ENCODE measurements around the gene SCIN.

Gene SCIN

GRCh38 chr7:12623223-12623622 is 52.7 kb downstream of the SCIN start:
- TF ChIP-seq SPI1 (IDR thresholded peaks at IDR 0.05; ENCODE audit: low read depth, low read length) (no peak), POLR2A (IDR thresholded peaks at IDR 0.05; ENCODE audit: low read depth, low read length) (no peak), POU2F2 (IDR thresholded peaks at IDR 0.05; ENCODE audit: low read depth, low read length) (no peak)
- FAIRE-seq (no peak), DNase-seq (ENCODE audit: insufficient read length, low spot score) (no peak)

- FAIRE-seq (no peak), DNase-seq (ENCODE audit: insufficient read length, low spot score) (no peak)
- TF ChIP-seq TAF1 (IDR thresholded peaks at IDR 0.05; ENCODE audit: low read depth, low read length) (no peak), PAX5 (IDR thresholded peaks at IDR 0.05; ENCODE audit: insufficient read depth, low read length, severe bottlenecking) (no peak), SPI1 (IDR thresholded peaks at IDR 0.05; ENCODE audit: low read depth, low read length) (no peak), POLR2AphosphoS5 (IDR thresholded peaks at IDR 0.05; ENCODE audit: low read depth, low read length) (no peak), POU2F2 (IDR thresholded peaks at IDR 0.05; ENCODE audit: low read depth, low read length) (no peak), POLR2A (IDR thresholded peaks at IDR 0.05; ENCODE audit: low read depth, low read length) (no peak)
These were observed 53.5 kb downstream of the SCIN start for GRCh38 chr7:12623885-12624498.

DNA sequence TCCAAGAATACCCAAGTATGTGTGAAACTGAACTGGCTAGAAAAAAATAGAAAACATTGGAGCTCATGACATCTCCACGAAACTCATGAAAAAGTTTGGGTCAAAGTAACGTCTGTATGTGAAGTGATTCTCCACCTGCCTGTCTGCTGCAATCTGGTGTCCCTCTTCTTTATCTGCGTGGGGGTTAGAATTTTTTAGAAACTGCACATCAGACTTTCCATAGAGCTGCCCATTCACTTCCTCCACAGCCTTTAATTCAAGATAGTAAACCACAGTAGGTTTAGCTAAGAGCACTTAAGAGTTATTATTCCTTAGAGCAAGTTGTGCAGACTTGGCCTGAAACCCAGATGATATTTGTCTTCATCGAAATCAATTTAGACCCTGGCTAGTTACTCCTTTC is 55.3 kb downstream of the SCIN start:
- TF ChIP-seq POU2F2 (IDR thresholded peaks at IDR 0.05; ENCODE audit: low read depth, low read length) (no peak), PAX5 (IDR thresholded peaks at IDR 0.05; ENCODE audit: insufficient read depth, low read length, severe bottlenecking) (no peak), TAF1 (IDR thresholded peaks at IDR 0.05; ENCODE audit: low read depth, low read length) (no peak), POLR2A (IDR thresholded peaks at IDR 0.05; ENCODE audit: low read depth, low read length) (no peak), SPI1 (IDR thresholded peaks at IDR 0.05; ENCODE audit: low read depth, low read length) (no peak), POLR2AphosphoS5 (IDR thresholded peaks at IDR 0.05; ENCODE audit: low read depth, low read length) (no peak)
- DNase-seq (ENCODE audit: insufficient read length, low spot score) = no peak
- no peak for FAIRE-seq

- FAIRE-seq = no peak
- no peak for DNase-seq (ENCODE audit: insufficient read length, low spot score)
- no peak for TF ChIP-seq POU2F2 (IDR thresholded peaks at IDR 0.05; ENCODE audit: low read depth, low read length)
- no peak for TF ChIP-seq POLR2AphosphoS5 (IDR thresholded peaks at IDR 0.05; ENCODE audit: low read depth, low read length)
- no peak for TF ChIP-seq POLR2A (IDR thresholded peaks at IDR 0.05; ENCODE audit: low read depth, low read length)
These were observed 59.4 kb downstream of the SCIN start for GRCh38 chr7:12629816-12630512.

GRCh38 chr7:12630513-12630819 is 59.9 kb downstream of the SCIN start:
- no peak for FAIRE-seq
- TF ChIP-seq POU2F2 (IDR thresholded peaks at IDR 0.05; ENCODE audit: low read depth, low read length) (no peak), PAX5 (IDR thresholded peaks at IDR 0.05; ENCODE audit: insufficient read depth, low read length, severe bottlenecking) (no peak), TAF1 (IDR thresholded peaks at IDR 0.05; ENCODE audit: low read depth, low read length) (no peak), POLR2AphosphoS5 (IDR thresholded peaks at IDR 0.05; ENCODE audit: low read depth, low read length) (no peak), POLR2A (IDR thresholded peaks at IDR 0.05; ENCODE audit: low read depth, low read length) (no peak), SPI1 (IDR thresholded peaks at IDR 0.05; ENCODE audit: low read depth, low read length) (no peak)
- no peak for DNase-seq (ENCODE audit: insufficient read length, low spot score)

DNA sequence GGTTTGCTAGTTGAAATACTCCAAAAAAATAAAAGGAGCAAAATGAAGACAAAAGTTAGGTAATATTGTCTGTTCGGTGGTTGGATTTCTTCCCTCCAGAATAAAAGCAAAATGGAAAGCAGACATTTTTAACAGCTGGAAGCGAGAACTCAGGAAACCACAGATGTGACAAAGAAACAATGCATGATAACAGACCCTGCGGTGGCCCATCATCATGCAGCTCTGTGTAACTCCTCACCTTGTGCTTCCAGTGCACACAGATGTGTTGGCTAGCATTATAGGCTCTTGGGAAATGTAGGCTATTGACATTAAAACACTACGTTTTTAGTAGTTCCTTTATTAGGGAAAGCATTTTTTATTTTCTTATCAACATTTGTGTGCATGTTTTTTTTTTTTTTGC is 63.1 kb downstream of the SCIN start:
- TF ChIP-seq POLR2AphosphoS5 (IDR thresholded peaks at IDR 0.05; ENCODE audit: low read depth, low read length) (no peak), PAX5 (IDR thresholded peaks at IDR 0.05; ENCODE audit: insufficient read depth, low read length, severe bottlenecking) (no peak), TAF1 (IDR thresholded peaks at IDR 0.05; ENCODE audit: low read depth, low read length) (no peak), SPI1 (IDR thresholded peaks at IDR 0.05; ENCODE audit: low read depth, low read length) (no peak), POLR2A (IDR thresholded peaks at IDR 0.05; ENCODE audit: low read depth, low read length) (no peak), POU2F2 (IDR thresholded peaks at IDR 0.05; ENCODE audit: low read depth, low read length) (no peak)
- no peak for DNase-seq (ENCODE audit: insufficient read length, low spot score)
- no peak for FAIRE-seq

DNA sequence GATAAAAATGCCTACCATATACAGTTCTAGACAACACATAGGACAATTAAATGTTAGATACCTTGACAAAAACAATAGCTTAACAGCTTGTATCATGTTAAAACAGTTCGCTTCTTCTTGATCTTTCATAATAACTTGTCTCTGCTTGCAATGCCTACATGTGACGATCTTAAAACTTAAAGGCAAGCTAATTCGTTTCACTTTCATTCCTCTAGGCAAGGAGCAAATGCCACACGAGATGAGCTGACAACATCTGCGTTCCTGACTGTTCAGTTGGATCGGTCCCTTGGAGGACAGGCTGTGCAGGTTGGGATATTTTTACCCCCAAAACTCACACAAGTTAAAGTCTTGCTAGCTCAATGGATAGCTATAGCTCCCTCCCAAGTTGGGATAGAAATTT is 65.3 kb downstream of the SCIN start:
- no peak for TF ChIP-seq PAX5 (IDR thresholded peaks at IDR 0.05; ENCODE audit: insufficient read depth, low read length, severe bottlenecking)
- TF ChIP-seq TAF1 (IDR thresholded peaks at IDR 0.05; ENCODE audit: low read depth, low read length) = 0 out of 2 replicates have a peak, but pooled peaks have one; percentile 30
- FAIRE-seq (peak; percentile 68), DNase-seq (ENCODE audit: insufficient read length, low spot score) (no peak)

DNA sequence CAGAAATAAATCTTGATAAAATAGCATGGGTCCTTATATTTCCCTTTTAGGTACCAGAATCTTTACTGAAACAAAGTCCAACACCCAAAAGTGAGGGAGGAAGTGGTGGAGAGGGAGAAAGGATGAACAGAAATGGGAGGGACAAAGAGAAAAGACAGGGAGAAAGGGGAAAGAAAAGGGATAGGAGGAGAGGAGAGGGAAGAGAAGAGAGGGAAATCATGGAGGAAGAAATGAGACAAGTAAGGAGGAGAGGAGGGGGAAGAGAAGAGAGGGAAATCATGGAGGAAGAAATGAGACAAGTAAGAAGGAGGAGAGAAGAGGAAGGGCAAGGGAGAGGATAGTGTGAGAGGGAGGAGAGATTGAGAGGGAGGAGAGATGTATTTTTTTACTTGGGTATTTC is 66.8 kb downstream of the SCIN start:
- no peak for FAIRE-seq
- TF ChIP-seq PAX5 (IDR thresholded peaks at IDR 0.05; ENCODE audit: insufficient read depth, low read length, severe bottlenecking) (no peak), SPI1 (IDR thresholded peaks at IDR 0.05; ENCODE audit: low read depth, low read length) (no peak), POU2F2 (IDR thresholded peaks at IDR 0.05; ENCODE audit: low read depth, low read length) (no peak), POLR2AphosphoS5 (IDR thresholded peaks at IDR 0.05; ENCODE audit: low read depth, low read length) (no peak), POLR2A (IDR thresholded peaks at IDR 0.05; ENCODE audit: low read depth, low read length) (no peak), TAF1 (IDR thresholded peaks at IDR 0.05; ENCODE audit: low read depth, low read length) (no peak)
- DNase-seq (ENCODE audit: insufficient read length, low spot score) = no peak

DNA sequence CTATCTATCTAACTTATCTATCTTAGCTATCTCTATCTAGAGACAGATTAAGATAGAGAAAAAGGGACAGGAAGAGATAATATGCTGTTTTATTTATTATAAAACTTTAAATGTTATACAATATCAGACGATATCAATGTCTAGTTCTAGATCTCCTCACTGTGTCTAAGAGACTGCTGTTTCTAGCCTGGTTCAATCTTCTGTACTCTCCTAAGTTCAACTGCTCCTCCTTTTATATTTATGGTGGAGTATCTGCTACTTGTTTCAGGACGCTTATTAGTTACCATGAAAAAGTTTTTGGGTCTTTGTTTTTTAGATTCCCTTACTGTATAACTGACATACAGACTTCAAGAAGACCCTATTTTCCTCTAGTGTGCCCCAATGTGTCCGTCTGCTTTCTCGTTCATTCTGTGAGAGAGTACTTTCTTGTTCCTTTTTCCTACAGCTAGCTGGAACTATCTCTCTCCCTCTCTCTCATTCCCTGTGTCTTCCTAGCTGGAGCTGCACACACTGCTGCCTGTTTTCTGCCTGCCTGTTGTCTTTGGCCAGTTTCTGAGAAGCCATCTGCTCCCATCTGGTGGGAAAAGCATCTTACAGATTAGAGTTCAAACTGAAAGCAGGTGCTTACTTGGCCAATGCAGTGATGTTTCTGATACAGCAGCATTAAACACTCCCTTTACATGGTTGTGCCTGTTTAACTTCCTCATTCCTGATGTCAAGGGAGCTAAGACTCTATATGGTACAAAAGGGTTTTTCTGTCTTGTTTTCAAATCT is 67.5 kb downstream of the SCIN start:
- DNase-seq (ENCODE audit: insufficient read length, low spot score) (no peak), FAIRE-seq (peak; percentile 66)
- no peak for TF ChIP-seq TAF1 (IDR thresholded peaks at IDR 0.05; ENCODE audit: low read depth, low read length)
- TF ChIP-seq POLR2A (IDR thresholded peaks at IDR 0.05; ENCODE audit: low read depth, low read length) = no peak
- TF ChIP-seq POLR2AphosphoS5 (IDR thresholded peaks at IDR 0.05; ENCODE audit: low read depth, low read length) = no peak
- no peak for TF ChIP-seq POU2F2 (IDR thresholded peaks at IDR 0.05; ENCODE audit: low read depth, low read length)

Data from GM12891 (cell line).